Neutrophil (primary cell): ENCODE results near the gene IL27RA.

Experiments used
- H3K27ac ChIP-seq: fragments of 200-600 bp; sonication (generic); 2 replicates; pipeline ENCODE4 v1.5.1; 2016; ENCODE audit warnings: mild to moderate bottlenecking, moderate library complexity
- H3K27me3 ChIP-seq: fragments of 200-600 bp; sonication (generic); 2 replicates; pipeline ENCODE4 v1.6.0; 2016; ENCODE audit warnings: mild to moderate bottlenecking
- H3K36me3 ChIP-seq: fragments of 200-600 bp; sonication (generic); 2 replicates; pipeline ENCODE4 v1.5.1; 2017
- H3K4me1 ChIP-seq, 2 experiments: fragments of 200-600 bp in 1 of 2; sonication (generic) in 1 of 2; 1 replicate in 1 of 2; 2 replicates in 1 of 2; pipeline versions ENCODE4 v1.5.1 to v1.6.1; 2013 to 2016; ENCODE audit warnings: low read depth in 1 of 2, low read length in 1 of 2, mild to moderate bottlenecking in 1 of 2, moderate library complexity in 1 of 2; ENCODE audit not compliant: control insufficient read depth in 1 of 2, insufficient read depth in 1 of 2
- H3K4me3 ChIP-seq, 2 experiments: fragments of 200-600 bp in 1 of 2; sonication (generic) in 1 of 2; 1 replicate in 1 of 2; 2 replicates in 1 of 2; pipeline ENCODE4 v1.5.1; 2013 to 2016; ENCODE audit warnings: low read depth in 1 of 2, low read length in 1 of 2, mild to moderate bottlenecking in 1 of 2, moderate library complexity in 1 of 2
- H3K9me3 ChIP-seq: fragments of 200-600 bp; sonication (generic); 2 replicates; pipeline ENCODE4 v1.5.1; 2016
- CTCF ChIP-seq: fragments of 200-600 bp; sonication (generic); IDR thresholded peaks from 2 replicates; pipeline ENCODE4 v1.5.1; 2016; ENCODE audit warnings: antibody characterized with exemption

Gene IL27RA

GRCh38 chr19:14080887-14081796 lies 49.6 kb downstream of the IL27RA start:
- Histone ChIP-seq H3K4me1 (peaks cover 59 to 63% of the 10 kb centered on the region in 2 experiments), H3K36me3 (no peaks in the 10 kb centered on the region)
- TF ChIP-seq CTCF, result peak; percentile 21

GRCh38 chr19:14081797-14082674 lies 50.5 kb downstream of the IL27RA start:
- no peaks in the 10 kb centered on the region for H3K27me3 ChIP-seq
- peak overlapping the region; percentile 86 for H3K27ac ChIP-seq
- TF ChIP-seq CTCF, result no peak
- H3K4me1 ChIP-seq, result peaks cover 50 to 54% of the 10 kb centered on the region in 2 experiments
- peak overlapping the region; percentile 85 to 93 for H3K4me3 ChIP-seq
- H3K9me3 ChIP-seq, result no peaks in the 10 kb centered on the region
- H3K36me3 ChIP-seq, result no peaks in the 10 kb centered on the region

More at GRCh38 chr19:14080887-14081796, 49.6 kb downstream of the IL27RA start:
- H3K4me3 ChIP-seq, result peak overlapping the region; percentile 85 to 93
- H3K27me3 ChIP-seq, result no peaks in the 10 kb centered on the region
- H3K27ac ChIP-seq, result peak overlapping the region; percentile 86
- no peaks in the 10 kb centered on the region for H3K9me3 ChIP-seq

- no peak overlapping the region for H3K4me3 ChIP-seq
- H3K9me3 ChIP-seq, result no peaks in the 10 kb centered on the region
- no peaks in the 10 kb centered on the region for H3K27me3 ChIP-seq
- peaks cover 44 to 48% of the 10 kb centered on the region in 2 experiments for H3K4me1 ChIP-seq
- no peaks in the 10 kb centered on the region for H3K36me3 ChIP-seq
- no peak for TF ChIP-seq CTCF
- H3K27ac ChIP-seq, result no peak overlapping the region
Observed at GRCh38 chr19:14082675-14082960, 51.1 kb downstream of the IL27RA start.

GRCh38 chr19:14085309-14085995 lies 53.9 kb downstream of the IL27RA start, which contains the start of gene C19orf67:
Gene C19orf67 (minus strand): TSS chr19:14085783. CDS start chr19:14085627, 156 bp downstream.
- Histone ChIP-seq H3K27ac (no peak within 1 kb of the TSS), H3K27me3 (peaks cover 6% of the 10 kb centered on the region)

More at GRCh38 chr19:14085309-14085995, 53.9 kb downstream of the IL27RA start, which contains the start of gene C19orf67:
- no peak for TF ChIP-seq CTCF
- Histone ChIP-seq H3K36me3 (no peaks in the 10 kb centered on the region), H3K4me3 (no peak within 1 kb of the TSS), H3K9me3 (no peaks in the 10 kb centered on the region), H3K4me1 (peaks cover 24 to 25% of the 10 kb centered on the region in 2 experiments)
